ENCODE measurements around the gene CFI.

The CFI gene

DNA sequence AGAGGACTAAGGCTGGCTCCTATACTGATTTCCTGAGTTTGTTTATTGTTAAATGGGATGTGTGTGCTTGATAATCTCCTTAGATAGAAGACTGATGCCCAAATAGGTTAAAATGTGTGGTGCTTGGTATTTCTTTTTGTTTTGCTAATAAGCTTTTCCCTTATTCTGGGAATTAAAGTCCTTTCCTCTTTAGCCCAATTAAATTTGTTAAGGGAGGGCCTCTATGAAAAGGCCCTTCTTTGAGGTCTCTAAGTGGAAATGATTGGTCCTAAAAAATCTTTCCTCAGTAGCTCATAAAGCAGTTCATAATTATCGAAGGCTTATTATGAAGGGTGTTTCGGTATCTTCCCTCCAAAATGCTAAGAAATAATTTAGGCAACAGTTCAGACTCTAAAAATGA lies 25.9 kb upstream of the CFI start, which contains the start of gene RRH:
TSS of gene RRH (plus strand) at position 301 of the 400 bp plus-strand sequence. CDS start at position 357, 56 bp downstream.
- no peak within 1 kb of the TSS for H3K4me3 ChIP-seq (ENCODE audit: low read depth, low read length)
- TF ChIP-seq CTCF (IDR thresholded peaks at IDR 0.05; ENCODE audit: low read depth, low read length): no peak

- no peak overlapping the region for H3K4me3 ChIP-seq (ENCODE audit: low read depth, low read length)
- TF ChIP-seq CTCF (IDR thresholded peaks at IDR 0.05; ENCODE audit: low read depth, low read length): peak; percentile 24; the same call in 1 of the 2 replicates
Measured at GRCh38 chr4:109826719-109827118, 24.9 kb upstream of the CFI start.

GRCh38 chr4:109821185-109821584 lies 19.4 kb upstream of the CFI start:
- H3K4me3 ChIP-seq (ENCODE audit: low read depth, low read length): no peak overlapping the region

GRCh38 chr4:109820563-109820962 lies 18.8 kb upstream of the CFI start:
- no peak overlapping the region for H3K4me3 ChIP-seq (ENCODE audit: low read depth, low read length)
- no peak for TF ChIP-seq CTCF (IDR thresholded peaks at IDR 0.05; ENCODE audit: low read depth, low read length)

More at GRCh38 chr4:109821185-109821584, 19.4 kb upstream of the CFI start:
- no peak for TF ChIP-seq CTCF (IDR thresholded peaks at IDR 0.05; ENCODE audit: low read depth, low read length)

- TF ChIP-seq CTCF (IDR thresholded peaks at IDR 0.05; ENCODE audit: low read depth, low read length): no peak
Measured at GRCh38 chr4:109818268-109818667, 16.5 kb upstream of the CFI start.

GRCh38 chr4:109816894-109817293 lies 15.1 kb upstream of the CFI start:
- peak overlapping the region; percentile 97 for H3K4me3 ChIP-seq (ENCODE audit: low read depth, low read length)
- no peak for TF ChIP-seq CTCF (IDR thresholded peaks at IDR 0.05; ENCODE audit: low read depth, low read length)

More at GRCh38 chr4:109818268-109818667, 16.5 kb upstream of the CFI start:
- H3K4me3 ChIP-seq (ENCODE audit: low read depth, low read length): no peak overlapping the region

DNA sequence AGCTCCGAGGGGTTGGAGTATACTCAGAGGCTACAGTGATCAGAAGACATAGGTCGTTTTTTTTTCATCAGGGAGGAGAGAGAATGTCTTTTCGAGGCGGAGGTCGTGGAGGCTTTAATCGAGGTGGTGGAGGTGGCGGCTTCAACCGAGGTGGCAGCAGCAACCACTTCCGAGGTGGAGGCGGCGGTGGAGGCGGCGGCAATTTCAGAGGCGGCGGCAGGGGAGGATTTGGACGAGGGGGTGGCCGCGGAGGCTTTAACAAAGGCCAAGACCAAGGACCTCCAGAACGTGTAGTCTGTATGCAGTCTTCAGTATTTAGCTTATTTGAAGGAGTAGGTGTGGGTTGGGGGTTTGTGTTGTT lies 14.3 kb upstream of the CFI start:
- H3K4me3 ChIP-seq (ENCODE audit: low read depth, low read length): peak overlapping the region; percentile 97
- no peak for TF ChIP-seq CTCF (IDR thresholded peaks at IDR 0.05; ENCODE audit: low read depth, low read length)
